ENCODE measurements around the gene SMTNL2. TPM values are rescaled to one million over a fixed set of nuclear protein-coding genes. Genes with fewer than 3 reads are reported as not detected.

Gene SMTNL2
- total RNA-seq, 4 donors from 2014 or later: 0.44 to 0.81 (median 0.67) TPM

DNA sequence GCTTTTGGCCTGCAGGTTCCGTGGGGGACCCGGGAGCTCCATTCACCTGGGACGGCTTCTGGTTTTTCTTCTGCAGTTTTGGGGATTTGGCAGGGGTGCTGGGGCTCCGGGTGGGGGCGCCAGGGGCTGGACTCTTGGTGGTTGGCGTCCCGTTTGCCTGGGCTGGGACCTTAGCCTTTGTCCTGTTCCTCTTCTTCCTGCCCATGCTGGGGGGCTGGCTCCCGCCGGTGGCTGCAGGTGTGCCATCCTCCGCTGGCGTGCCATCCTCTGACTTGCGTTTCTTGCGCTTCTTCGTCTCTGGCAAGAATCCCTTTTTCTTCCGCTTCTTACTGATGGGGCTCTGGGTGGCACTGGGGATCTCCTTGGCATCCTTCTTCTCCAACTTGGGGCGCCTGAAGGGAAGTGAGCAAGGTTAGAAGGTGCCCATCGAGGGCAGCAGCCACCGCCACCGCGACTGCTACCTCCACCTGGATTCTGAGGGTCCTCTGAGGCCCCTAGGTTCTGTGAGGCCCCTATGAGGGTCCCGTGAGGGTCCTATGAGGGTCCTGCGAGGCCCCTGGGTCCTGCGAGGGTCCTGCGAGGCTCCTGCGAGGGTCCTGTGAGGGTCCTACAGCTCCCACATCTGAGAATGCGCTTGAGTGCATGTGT lies 44.6 kb upstream of the SMTNL2 start:
- H3K4me3 ChIP-seq (replicated peaks in 1 of 3): no peak overlapping the region
- whole genome bisulfite sequencing, 2 donors: 93 to 96% methylated on average over 18 to 24 of the region's 26 CpGs
- peaks cover 32 to 37% of the 10 kb centered on the region in 2 donors for H3K36me3 ChIP-seq
- intact Hi-C loops (cut with DNase I): loop anchor here (10.0 kb wide), 1 partner anchor 95 kb away; no protein-coding TSS in a partner anchor
- peaks cover 0 to 42% of the 10 kb centered on the region in 2 donors for H3K4me1 ChIP-seq
- DNase-seq: no peak
- TF ChIP-seq, protein P1, sequence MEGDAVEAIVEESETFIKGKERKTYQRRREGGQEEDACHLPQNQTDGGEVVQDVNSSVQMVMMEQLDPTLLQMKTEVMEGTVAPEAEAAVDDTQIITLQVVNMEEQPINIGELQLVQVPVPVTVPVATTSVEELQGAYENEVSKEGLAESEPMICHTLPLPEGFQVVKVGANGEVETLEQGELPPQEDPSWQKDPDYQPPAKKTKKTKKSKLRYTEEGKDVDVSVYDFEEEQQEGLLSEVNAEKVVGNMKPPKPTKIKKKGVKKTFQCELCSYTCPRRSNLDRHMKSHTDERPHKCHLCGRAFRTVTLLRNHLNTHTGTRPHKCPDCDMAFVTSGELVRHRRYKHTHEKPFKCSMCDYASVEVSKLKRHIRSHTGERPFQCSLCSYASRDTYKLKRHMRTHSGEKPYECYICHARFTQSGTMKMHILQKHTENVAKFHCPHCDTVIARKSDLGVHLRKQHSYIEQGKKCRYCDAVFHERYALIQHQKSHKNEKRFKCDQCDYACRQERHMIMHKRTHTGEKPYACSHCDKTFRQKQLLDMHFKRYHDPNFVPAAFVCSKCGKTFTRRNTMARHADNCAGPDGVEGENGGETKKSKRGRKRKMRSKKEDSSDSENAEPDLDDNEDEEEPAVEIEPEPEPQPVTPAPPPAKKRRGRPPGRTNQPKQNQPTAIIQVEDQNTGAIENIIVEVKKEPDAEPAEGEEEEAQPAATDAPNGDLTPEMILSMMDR (IDR thresholded peaks at IDR 0.05): no peak
- no peak for TF ChIP-seq POLR2A (IDR thresholded peaks at IDR 0.05)
- no peaks in the 10 kb centered on the region for H3K9me3 ChIP-seq
- no peak overlapping the region for H3K27ac ChIP-seq
- no peaks in the 10 kb centered on the region for H3K27me3 ChIP-seq

DNA sequence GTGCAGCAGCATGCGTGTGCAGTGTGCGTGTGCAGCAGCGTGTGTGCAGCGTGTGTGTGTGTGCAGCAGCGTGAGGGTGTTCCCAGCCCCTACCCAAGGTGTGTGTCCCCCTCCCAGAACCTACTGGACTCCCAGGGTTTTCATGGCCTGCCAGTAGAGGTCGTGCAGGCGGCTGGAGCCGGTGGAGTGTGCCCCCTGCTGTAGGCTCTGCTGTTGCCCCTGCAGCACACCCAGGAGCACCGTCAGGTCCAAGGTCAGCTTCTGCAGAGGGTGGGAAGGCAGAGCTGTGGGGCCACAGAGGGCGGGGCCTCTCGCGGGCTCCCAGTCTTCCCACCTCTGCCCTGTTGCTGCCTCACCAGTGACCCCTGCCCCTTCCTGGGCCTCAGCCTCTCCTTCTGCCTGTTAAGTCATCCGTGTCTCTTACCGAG lies 44.1 kb upstream of the SMTNL2 start:
- TF ChIP-seq, protein P1 (IDR thresholded peaks at IDR 0.05): no peak
- no peak for TF ChIP-seq POLR2A (IDR thresholded peaks at IDR 0.05)
- intact Hi-C loops (cut with DNase I): no loop called here
- H3K27ac ChIP-seq: no peak overlapping the region
- no peaks in the 10 kb centered on the region for H3K9me3 ChIP-seq
- no peak for DNase-seq
- H3K27me3 ChIP-seq: no peaks in the 10 kb centered on the region
- H3K4me3 ChIP-seq (replicated peaks in 1 of 3): no peak overlapping the region
- WGBS, 2 donors: 59 to 86% methylated on average over 5 to 7 of the region's 14 CpGs
- peaks cover 32 to 37% of the 10 kb centered on the region in 2 donors for H3K36me3 ChIP-seq
- H3K4me1 ChIP-seq: peaks cover 0 to 38% of the 10 kb centered on the region in 2 donors

DNA sequence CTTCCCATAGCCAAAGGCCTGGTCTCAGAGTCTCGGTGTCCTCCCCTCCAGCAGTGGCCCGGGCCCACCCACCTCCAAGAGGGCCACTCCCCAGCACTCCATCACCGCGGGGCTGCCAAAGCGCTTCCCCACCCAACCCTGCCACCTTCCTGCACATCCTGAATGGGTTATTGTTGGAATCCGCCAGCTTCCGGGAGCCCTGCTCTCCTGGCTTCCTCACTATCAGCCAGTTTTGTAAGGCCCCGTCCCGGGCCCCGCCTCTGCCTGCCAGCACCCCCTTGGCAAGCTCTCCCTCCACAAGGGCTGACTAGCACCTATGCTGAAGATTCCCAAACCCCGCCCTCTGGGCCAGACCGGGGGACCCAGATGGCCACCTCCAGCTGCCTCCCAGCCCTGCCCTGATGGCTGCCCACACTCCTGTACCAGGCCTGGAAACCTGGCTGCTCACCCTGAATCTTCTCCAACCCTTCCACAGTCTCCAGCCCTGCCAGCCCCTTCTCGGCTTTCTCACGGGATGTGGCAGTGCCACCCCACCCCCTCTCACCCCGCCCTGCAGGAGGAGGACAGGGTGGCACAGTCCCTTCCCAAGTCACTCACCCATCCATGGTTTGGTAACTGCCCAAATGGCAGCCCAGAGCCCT lies 43.5 kb upstream of the SMTNL2 start:
- no peak for TF ChIP-seq POLR2A (IDR thresholded peaks at IDR 0.05)
- TF ChIP-seq, protein P1 (IDR thresholded peaks at IDR 0.05): no peak
- intact Hi-C loops (cut with DNase I): no loop called here

DNA sequence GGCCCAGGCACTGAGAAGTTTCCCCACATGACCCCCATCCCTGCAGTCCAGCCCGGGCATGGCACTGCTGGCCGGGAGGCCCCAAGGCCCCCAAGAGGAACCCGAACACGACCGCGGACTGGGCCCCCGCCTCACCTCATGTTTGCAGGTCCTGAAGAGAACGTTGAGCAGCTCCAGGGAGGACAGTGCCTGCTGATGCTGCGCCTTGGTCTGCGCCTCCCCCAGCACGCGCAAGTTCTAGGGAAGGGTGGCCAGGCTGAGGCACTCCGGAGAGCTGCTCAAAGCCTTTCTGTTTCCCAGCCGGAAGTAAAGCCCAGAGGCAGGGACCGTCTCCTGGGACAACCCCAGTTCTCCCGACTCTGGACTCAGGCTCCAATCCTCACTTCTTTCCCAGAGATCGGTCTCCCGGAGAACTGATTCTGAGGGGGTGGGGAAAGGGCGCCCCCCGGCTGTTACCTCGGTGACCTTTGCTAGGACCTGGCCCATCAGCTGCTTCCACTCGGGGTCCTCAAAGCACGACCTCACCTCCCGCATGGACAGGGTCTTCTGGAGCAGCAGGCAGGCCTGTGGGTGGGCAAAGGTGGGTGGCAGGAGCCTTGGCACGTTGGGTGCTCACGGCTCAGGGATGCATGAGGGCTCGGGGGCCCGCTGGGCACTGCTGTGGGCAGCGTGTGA lies 42.9 kb upstream of the SMTNL2 start:
- H3K27ac ChIP-seq: no peak overlapping the region
- no peaks in the 10 kb centered on the region for H3K27me3 ChIP-seq
- H3K9me3 ChIP-seq: no peaks in the 10 kb centered on the region
- TF ChIP-seq POLR2A (IDR thresholded peaks at IDR 0.05): no peak
- TF ChIP-seq, protein P1 (IDR thresholded peaks at IDR 0.05): no peak
- 88 to 93% methylated on average over 16 to 29 of the region's 29 CpGs for WGBS, 2 donors
- no peak for DNase-seq
- peaks cover 35 to 42% of the 10 kb centered on the region in 2 donors for H3K36me3 ChIP-seq
- intact Hi-C loops (cut with DNase I): no loop called here
- H3K4me3 ChIP-seq (replicated peaks in 1 of 3): no peak overlapping the region
- H3K4me1 ChIP-seq: peaks cover 0 to 27% of the 10 kb centered on the region in 2 donors

More for the DNA sequence above, 43.5 kb upstream of the SMTNL2 start:
- no peaks in the 10 kb centered on the region for H3K27me3 ChIP-seq
- no peak for DNase-seq
- WGBS, 2 donors: 70 to 78% methylated on average over 11 to 13 of the region's 15 CpGs
- H3K36me3 ChIP-seq: peaks cover 32 to 37% of the 10 kb centered on the region in 2 donors
- H3K27ac ChIP-seq: no peak overlapping the region
- no peaks in the 10 kb centered on the region for H3K9me3 ChIP-seq
- H3K4me1 ChIP-seq: peaks cover 0 to 33% of the 10 kb centered on the region in 2 donors
- H3K4me3 ChIP-seq (replicated peaks in 1 of 3): no peak overlapping the region
